AG20443 (cell line): Measurements from ENCODE around the gene PLXDC2.

Source experiments
- DNase-seq: peaks from one replicate; pipeline ENCODE4 v3.0.0; 2012; ENCODE audit warnings: low spot score, mixed read lengths

The PLXDC2 gene

DNA sequence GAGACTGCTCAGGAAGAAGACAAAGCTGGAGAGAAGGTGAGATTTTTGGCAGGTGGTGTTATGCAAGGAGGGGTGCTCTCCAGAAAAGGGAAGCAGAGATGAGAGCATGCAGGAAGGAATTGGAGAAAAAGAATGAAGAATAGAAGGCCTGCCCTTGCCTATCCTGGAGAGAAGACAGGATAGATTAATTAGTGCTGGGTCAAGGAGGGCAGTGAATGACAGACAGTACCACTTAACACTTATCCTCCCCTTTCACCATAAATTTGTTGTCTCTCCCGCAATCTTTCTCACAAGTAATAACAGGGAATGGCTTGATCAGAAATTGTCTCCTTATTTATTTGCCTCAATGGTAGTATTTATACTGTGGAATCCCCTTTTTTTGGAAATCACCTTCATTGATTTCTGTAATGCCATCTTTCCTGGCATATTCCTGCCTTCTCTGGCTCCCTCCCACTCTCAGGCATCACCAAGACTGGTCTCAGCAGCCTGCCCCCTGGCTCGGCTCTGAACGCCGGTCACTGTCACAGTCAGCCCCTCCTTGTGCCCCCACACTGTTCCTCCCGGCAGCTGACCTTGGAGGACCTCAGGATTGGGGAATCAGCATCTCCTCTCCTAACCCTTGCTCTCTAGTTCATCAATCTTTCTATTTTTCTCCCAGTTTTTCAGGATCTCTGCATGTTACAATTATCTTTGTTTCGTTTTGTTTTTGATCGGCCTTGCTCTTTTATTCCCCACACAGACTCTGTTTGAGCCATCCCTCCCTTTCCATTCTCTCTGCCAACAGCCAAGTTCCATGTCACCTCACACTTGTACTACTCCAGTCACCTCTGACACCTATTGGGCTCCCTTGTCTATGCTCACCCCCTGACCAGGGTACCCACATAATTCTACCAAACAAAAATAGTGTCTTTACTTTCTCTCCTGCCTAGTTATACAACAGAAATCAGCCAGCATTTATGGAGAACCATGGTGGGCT lies 294.2 kb downstream of the PLXDC2 start:
- DNase-seq, result no peak

DNA sequence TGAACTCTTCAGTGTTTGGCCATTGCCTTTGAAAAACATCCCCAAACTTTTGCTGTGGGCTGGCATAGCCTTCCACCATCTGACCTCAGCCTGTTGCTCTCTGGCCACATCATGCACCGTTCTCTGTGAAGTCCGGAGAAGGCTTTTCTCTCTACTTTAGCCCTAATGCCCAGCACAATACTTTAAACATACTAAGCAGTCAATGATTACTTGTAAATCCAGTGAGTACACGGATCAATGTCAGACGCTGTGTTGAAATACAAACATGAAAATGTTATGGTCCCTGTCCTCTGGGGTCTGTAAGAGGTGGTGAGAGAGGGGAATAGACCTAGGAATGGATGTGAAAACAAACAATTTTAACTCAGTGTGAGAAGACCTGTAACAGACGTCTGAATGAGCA lies 297.9 kb downstream of the PLXDC2 start:
- DNase-seq, result no peak

- no peak for DNase-seq
Observed at GRCh38 chr10:20115894-20116293, 299.7 kb downstream of the PLXDC2 start.

- DNase-seq, result no peak
Observed at GRCh38 chr10:20117471-20117870, 301.2 kb downstream of the PLXDC2 start.

DNA sequence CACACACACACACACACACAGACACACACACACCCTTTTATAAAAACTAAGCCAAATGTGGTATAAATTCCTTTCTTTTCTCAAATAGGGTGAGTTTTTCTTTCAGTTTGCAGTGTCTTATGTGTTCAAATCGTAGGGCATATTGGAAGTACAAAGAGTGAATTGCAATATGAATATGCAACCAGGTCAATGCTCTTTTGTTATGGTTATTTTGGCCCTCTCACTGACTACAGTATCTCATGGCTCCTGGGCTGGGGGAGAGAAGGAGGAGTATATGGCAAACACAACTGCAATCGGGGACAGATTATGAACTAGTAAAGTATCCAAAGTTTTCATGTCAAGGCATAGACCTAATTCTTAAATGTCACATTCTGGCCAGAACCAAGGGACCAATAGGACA lies 301.9 kb downstream of the PLXDC2 start:
- DNase-seq, result no peak

DNA sequence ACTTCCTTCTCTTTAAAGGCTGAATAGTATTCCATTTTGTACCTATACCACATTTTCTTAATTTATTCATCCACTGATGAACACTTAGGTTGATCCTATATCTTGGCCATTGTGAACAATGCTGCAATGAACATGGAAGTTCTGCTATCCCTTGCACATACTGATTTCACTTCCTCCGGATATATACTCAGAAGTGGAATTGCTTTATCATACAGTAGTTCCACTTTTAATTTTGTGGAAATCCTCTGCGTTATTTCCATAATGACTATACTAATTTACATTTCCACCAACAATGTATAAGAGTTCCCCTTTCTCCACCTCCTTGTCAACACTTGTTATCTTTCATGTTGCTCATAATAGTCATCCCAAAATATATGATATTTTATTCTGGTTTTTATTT lies 312.6 kb downstream of the PLXDC2 start:
- no peak for DNase-seq

DNA sequence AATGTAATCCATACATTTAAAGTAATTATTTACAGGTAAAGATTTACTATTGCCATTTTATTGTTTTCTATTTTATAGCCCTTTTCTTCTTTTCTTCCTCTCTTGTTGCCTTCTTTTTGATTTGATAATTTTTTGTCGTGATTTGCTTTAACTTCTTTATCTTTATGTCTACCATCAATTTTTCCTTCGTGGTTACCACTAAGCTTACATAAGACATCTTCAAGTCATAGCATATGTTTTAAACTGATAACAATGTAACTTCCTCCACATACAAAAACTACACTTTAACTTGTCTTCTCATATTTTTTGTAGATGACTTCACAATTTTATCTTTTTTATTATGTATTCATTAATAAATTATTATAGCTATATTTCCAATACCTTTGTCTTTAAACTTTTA lies 316.6 kb downstream of the PLXDC2 start:
- DNase-seq, result no peak

DNA sequence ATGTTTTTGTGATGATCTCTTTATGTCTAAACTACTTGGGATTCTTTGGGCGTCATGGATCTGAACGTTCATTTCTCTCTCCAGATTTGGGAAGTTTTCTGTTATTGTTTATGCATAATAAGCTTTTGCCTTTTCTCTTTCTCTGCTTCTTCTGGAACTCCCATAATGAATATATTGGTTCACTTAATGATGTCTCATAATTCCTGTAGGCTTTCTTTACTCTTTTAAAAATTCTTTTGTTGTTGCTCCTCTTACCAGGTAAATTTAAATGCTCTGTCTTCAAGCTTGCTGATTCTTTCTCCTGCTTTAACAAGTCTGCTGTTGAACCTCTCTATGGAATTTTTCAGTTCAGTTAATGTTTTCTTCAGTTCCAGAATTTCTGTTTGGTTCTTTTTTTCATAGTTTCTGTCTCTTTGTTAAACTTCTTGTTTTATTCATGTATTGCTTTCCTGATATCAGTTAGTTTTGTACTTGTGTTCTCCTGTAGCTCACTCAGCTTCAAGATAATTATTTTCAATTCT lies 317.5 kb downstream of the PLXDC2 start:
- no peak for DNase-seq

- no peak for DNase-seq
Observed at GRCh38 chr10:20142311-20142710, 326.1 kb downstream of the PLXDC2 start.

GRCh38 chr10:20144268-20144667 lies 328.0 kb downstream of the PLXDC2 start:
- no peak for DNase-seq

GRCh38 chr10:20146004-20146403 lies 329.8 kb downstream of the PLXDC2 start:
- no peak for DNase-seq

DNA sequence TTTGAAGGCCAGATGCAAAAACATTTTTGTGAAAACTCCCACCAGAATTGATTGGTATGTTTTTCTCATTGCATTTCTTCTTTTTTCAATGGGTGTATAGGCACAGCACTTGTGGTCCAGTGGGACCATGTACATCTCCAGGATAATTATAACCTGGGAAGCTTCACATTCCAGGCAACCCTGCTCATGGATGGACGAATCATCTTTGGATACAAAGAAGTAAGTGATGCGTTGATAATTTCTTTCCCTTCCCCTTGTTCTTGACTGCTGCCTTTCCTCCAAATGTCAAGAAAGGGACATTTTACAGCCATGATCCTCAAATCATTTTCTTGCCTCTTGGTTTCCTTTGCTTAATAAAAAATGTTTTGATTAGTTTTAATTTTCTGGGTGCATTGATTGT lies 331.5 kb downstream of the PLXDC2 start:
- no peak for DNase-seq

GRCh38 chr10:20156511-20156910 lies 340.3 kb downstream of the PLXDC2 start:
- no peak for DNase-seq

GRCh38 chr10:20157314-20157713 lies 341.1 kb downstream of the PLXDC2 start:
- DNase-seq, result no peak

DNA sequence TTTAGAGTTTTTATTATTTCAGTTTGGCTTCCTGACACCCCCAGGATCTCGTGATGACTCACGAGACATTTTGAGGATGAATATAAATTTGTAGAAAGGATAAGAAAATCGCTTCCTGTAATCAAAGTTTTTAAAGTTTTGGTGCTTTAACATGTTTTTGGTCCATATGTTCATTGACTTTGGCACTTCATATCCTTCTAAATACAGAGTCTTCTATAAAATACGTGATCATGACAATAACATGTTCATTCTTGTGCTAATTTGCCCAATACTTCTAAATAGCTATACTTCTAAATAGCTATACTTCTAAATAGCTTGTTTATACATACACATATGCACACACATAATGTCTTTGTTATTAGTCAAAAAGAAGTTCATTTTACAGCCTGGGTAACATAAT lies 341.9 kb downstream of the PLXDC2 start:
- no peak for DNase-seq

DNA sequence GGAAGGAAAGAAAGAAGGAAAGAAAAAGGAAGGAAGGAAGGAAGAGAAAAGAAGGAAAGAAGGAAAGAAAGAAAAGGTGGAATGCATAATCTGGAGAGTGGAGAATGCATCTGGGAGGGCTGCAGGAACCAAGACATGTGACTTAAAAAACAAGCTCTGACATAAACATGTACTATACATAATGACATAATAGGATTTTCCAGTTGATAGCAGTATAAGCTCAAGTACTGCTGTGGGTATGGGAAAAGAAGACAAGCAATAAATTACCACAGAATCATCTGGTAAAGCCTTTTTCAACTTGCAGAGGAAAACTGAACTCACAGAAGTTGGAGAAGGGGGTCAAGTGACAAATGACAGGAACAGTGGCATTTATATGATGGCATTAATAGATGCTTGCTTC lies 345.9 kb downstream of the PLXDC2 start:
- no peak for DNase-seq

GRCh38 chr10:20166096-20166675 lies 350.0 kb downstream of the PLXDC2 start:
- no peak for DNase-seq

DNA sequence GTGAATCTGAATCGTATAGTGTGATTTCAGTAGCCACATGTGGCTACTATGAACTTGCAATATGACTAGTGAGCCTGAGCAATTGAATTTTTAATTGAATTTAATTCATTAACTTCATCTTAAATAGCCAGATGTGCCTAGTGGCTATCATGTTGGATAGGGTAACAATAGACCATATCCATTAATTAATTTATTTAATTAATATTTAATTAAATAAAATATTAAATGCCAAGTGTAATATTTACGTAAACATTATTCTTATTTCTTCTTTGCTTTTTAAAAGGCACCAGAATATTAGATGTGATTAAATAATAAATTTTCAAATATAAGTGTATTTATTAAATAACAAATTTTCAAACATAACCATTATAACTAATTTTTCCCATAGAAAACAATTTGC lies 354.4 kb downstream of the PLXDC2 start:
- DNase-seq, result no peak

GRCh38 chr10:20173046-20173445 lies 356.8 kb downstream of the PLXDC2 start:
- DNase-seq, result no peak

DNA sequence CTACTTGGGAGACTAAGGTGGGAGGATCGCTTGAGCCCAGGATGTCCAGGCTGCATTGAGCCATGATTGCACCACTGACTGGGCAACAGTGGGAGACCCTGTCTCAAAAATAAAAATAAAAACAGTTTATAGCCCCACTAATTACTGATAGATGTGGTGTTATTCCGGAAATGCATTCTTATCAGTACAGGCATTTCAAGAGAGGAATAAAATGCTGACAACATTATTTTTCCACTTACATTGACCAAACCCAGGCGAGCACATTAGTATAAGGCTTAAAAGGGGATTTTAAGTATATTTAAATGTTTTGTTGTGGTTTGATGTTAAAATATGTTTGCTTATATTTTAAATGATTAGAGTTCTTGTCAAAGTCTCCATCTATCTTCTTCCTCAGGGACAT lies 359.5 kb downstream of the PLXDC2 start:
- no peak for DNase-seq

DNA sequence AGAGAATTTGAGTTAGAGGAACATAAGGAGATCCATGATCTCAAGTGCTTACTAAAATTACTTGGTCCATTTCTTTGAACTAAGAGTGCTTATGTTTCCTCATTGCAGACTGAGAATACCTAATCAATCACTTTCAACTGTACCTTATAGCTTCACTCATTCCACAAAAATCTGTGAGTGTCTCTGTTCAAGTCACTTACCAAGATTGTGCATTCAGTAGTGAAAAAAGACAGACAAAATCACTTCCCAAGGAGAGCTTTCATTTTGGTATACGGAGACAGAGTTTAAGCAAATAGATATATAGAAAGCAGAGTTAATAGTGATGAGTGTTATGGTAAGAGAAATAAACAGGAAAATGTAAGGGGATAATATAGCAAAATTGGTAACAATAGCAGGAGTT lies 364.5 kb downstream of the PLXDC2 start:
- no peak for DNase-seq

GRCh38 chr10:20181434-20181833 lies 365.2 kb downstream of the PLXDC2 start:
- no peak for DNase-seq

GRCh38 chr10:20185116-20185515 lies 368.9 kb downstream of the PLXDC2 start:
- no peak for DNase-seq
